ENCODE results near the gene ARHGEF19. TPM values are rescaled to one million over a fixed set of nuclear protein-coding genes. Genes with fewer than 3 reads are reported as not detected.
"Not testable (repeated sequence)": the region's sequence is repeated elsewhere in the genome, so short reads cannot be mapped to it uniquely, and the experiment has no call there.

The ARHGEF19 gene
- total RNA-seq, 1 donor from 2014 or later = 29.5 TPM

GRCh38 chr1:16196874-16197273 lies 15.6 kb downstream of the ARHGEF19 start:
- Mint-ChIP-seq H3K27ac (no peak overlapping the region), H3K4me3 (no peak overlapping the region), H3K36me3 (no peaks in the 10 kb centered on the region), H3K4me1 (ENCODE audit: unreplicated experiment) (no peaks in the 10 kb centered on the region), H3K9me3 (no peaks in the 10 kb centered on the region), H3K27me3 (no peaks in the 10 kb centered on the region)
- no peak for DNase-seq (ENCODE audit: extremely low spot score, unreplicated experiment)
- TF ChIP-seq CTCF (conservative IDR thresholded peaks at IDR 0.05) = no peak

- DNase-seq (ENCODE audit: extremely low spot score, unreplicated experiment); H3K27ac Mint-ChIP-seq; H3K36me3 Mint-ChIP-seq; H3K4me3 Mint-ChIP-seq; H3K27me3 Mint-ChIP-seq; H3K9me3 Mint-ChIP-seq; H3K4me1 Mint-ChIP-seq (ENCODE audit: unreplicated experiment): not testable (repeated sequence)
Observed at GRCh38 chr1:16196139-16196538, 16.3 kb downstream of the ARHGEF19 start.

GRCh38 chr1:16195518-16195905 lies 16.9 kb downstream of the ARHGEF19 start:
- H3K4me1 Mint-ChIP-seq (ENCODE audit: unreplicated experiment) = peaks cover 5% of the 10 kb centered on the region
- H3K27ac Mint-ChIP-seq = no peak overlapping the region
- H3K27me3 Mint-ChIP-seq = no peaks in the 10 kb centered on the region
- no peak for DNase-seq (ENCODE audit: extremely low spot score, unreplicated experiment)
- TF ChIP-seq CTCF (conservative IDR thresholded peaks at IDR 0.05) = no peak
- no peaks in the 10 kb centered on the region for H3K9me3 Mint-ChIP-seq
- no peaks in the 10 kb centered on the region for H3K36me3 Mint-ChIP-seq
- H3K4me3 Mint-ChIP-seq = no peak overlapping the region

- no peaks in the 10 kb centered on the region for H3K9me3 Mint-ChIP-seq
- no peak overlapping the region for H3K27ac Mint-ChIP-seq
- peaks cover 13% of the 10 kb centered on the region for H3K4me1 Mint-ChIP-seq (ENCODE audit: unreplicated experiment)
- DNase-seq (ENCODE audit: extremely low spot score, unreplicated experiment) = no peak
- H3K27me3 Mint-ChIP-seq = no peaks in the 10 kb centered on the region
- H3K36me3 Mint-ChIP-seq = no peaks in the 10 kb centered on the region
- no peak for TF ChIP-seq CTCF (conservative IDR thresholded peaks at IDR 0.05)
- H3K4me3 Mint-ChIP-seq = no peak overlapping the region
Observed at GRCh38 chr1:16191916-16192546, 20.4 kb downstream of the ARHGEF19 start.

- DNase-seq (ENCODE audit: extremely low spot score, unreplicated experiment) = no peak
- H3K9me3 Mint-ChIP-seq = no peaks in the 10 kb centered on the region
- peaks cover 13% of the 10 kb centered on the region for H3K4me1 Mint-ChIP-seq (ENCODE audit: unreplicated experiment)
- no peak overlapping the region for H3K27ac Mint-ChIP-seq
- no peak for TF ChIP-seq CTCF (conservative IDR thresholded peaks at IDR 0.05)
- H3K27me3 Mint-ChIP-seq = no peaks in the 10 kb centered on the region
- H3K4me3 Mint-ChIP-seq = no peak overlapping the region
- no peaks in the 10 kb centered on the region for H3K36me3 Mint-ChIP-seq
Observed at GRCh38 chr1:16191309-16191708, 21.1 kb downstream of the ARHGEF19 start.

GRCh38 chr1:16189921-16190621 lies 22.4 kb downstream of the ARHGEF19 start:
- no peak overlapping the region for H3K4me3 Mint-ChIP-seq
- TF ChIP-seq CTCF (conservative IDR thresholded peaks at IDR 0.05) = no peak
- no peak overlapping the region for H3K27ac Mint-ChIP-seq
- H3K27me3 Mint-ChIP-seq = no peaks in the 10 kb centered on the region
- H3K36me3 Mint-ChIP-seq = no peaks in the 10 kb centered on the region
- no peaks in the 10 kb centered on the region for H3K9me3 Mint-ChIP-seq
- H3K4me1 Mint-ChIP-seq (ENCODE audit: unreplicated experiment) = peaks cover 13% of the 10 kb centered on the region
- no peak for DNase-seq (ENCODE audit: extremely low spot score, unreplicated experiment)

Measured in type B pancreatic cell (in vitro differentiated cells).